Keratinocyte (primary cell): ENCODE measurements around the gene TMED6.

ENCODE experiments used
- EZH2 ChIP-seq: IDR thresholded peaks from one replicate; pipeline ENCODE4 v1.6.1; 2012; ENCODE audit warnings: inconsistent platforms, mild to moderate bottlenecking, low read length, moderate library complexity
- TF ChIP-seq, protein P1 (sequence below), 3 experiments: IDR thresholded peaks in 1 of 3; conservative IDR thresholded peaks in 1 of 3; optimal IDR thresholded peaks in 1 of 3; 2 replicates in 2 of 3; 3 replicates in 1 of 3; pipeline versions ENCODE3 to v1.5.1; 2011; ENCODE audit warnings: low read length in 3 of 3, mild to moderate bottlenecking in 3 of 3, moderate library complexity in 2 of 3, control low read depth in 1 of 3, inconsistent platforms in 1 of 3; ENCODE audit not compliant: insufficient read depth in 2 of 3; ENCODE audit errors: extremely low read depth in 1 of 3

DNA sequence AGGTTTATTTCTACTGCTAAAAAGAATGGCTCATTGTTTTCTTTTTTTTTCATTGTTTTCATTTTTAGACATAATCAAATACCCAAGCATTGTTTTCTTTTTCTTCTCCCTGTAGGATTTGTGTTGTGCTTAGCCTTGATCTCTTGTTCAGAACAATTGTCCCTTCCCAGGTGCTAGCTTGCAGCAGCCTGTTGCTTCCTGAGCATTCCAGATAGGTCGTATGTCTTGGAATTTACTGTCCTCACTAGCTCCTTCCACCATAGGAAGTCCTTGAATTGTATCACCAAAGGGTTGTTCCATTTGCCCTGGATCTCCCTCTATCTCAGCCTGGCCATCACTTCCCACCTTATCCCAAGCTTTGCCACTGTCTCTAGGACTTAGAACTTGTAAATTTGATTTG lies 50.4 kb downstream of the TMED6 start:
- TF ChIP-seq, protein P1, sequence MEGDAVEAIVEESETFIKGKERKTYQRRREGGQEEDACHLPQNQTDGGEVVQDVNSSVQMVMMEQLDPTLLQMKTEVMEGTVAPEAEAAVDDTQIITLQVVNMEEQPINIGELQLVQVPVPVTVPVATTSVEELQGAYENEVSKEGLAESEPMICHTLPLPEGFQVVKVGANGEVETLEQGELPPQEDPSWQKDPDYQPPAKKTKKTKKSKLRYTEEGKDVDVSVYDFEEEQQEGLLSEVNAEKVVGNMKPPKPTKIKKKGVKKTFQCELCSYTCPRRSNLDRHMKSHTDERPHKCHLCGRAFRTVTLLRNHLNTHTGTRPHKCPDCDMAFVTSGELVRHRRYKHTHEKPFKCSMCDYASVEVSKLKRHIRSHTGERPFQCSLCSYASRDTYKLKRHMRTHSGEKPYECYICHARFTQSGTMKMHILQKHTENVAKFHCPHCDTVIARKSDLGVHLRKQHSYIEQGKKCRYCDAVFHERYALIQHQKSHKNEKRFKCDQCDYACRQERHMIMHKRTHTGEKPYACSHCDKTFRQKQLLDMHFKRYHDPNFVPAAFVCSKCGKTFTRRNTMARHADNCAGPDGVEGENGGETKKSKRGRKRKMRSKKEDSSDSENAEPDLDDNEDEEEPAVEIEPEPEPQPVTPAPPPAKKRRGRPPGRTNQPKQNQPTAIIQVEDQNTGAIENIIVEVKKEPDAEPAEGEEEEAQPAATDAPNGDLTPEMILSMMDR (optimal IDR thresholded peaks at IDR 0.05 in 1 of 3, IDR thresholded peaks at IDR 0.05 in 1 of 3, conservative IDR thresholded peaks at IDR 0.05 in 1 of 3; ENCODE audit: extremely low read depth in 1 of 3, insufficient read depth in 2 of 3, low read length in 3 of 3): no peak
- TF ChIP-seq EZH2: no peak
